Activated gamma-delta T cell (primary cell): ENCODE measurements around the gene HLA-DMA.

ENCODE experiments used
- DNase-seq: peaks from one replicate; lab custom pipeline; 2025; lab: John Stamatoyannopoulos, UW

Gene HLA-DMA

DNA sequence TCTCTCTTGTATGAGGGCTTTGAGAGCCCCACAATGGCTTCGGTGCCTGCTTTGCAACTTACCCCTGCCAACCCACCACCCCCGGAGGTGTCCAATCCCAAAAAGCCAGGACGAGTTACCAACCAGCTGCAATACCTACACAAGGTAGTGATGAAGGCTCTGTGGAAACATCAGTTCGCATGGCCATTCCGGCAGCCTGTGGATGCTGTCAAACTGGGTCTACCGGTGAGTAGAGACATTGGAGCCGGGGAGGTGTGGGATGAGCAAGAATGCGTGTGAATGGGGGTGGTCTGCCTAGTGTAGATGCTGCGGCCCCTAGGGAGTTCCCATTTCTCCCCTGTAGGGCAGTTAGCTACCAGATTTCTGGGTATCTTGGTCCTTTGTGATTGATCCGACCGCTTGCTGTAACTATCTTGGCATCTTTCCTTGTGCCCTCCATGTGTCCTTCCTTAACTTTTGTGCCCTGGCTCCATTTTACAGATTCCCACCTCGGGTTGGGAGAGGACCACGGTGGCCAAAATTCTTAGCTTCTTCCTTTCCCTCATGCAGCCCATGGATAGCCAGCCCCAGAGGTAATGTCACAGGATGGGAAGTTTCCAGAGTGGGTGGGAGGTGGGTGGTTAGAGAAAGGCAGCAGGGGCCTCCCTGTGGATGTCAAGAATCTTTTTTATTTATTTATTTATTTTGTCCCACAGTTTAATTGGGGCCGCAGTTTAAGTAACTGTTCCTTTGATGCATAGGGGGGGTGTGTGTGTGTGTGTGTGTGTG lies 21.8 kb upstream of the HLA-DMA start:
- DNase-seq, result no peak

DNA sequence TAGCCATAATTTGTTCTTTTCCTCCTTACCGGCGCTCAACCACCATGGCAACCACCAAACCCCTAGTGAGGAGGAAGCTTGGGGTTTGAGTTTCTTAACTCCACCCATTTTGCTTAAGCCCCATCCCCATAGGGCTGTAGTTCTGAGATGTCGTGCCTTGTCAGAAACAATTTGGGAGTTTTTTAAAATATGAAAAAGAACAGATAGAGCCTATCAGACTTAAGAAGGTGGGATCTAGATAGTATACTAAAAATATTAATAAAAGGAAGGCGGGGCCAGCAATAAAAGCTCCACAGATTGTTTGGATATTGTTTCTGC lies 21.1 kb upstream of the HLA-DMA start:
- DNase-seq, result no peak

DNA sequence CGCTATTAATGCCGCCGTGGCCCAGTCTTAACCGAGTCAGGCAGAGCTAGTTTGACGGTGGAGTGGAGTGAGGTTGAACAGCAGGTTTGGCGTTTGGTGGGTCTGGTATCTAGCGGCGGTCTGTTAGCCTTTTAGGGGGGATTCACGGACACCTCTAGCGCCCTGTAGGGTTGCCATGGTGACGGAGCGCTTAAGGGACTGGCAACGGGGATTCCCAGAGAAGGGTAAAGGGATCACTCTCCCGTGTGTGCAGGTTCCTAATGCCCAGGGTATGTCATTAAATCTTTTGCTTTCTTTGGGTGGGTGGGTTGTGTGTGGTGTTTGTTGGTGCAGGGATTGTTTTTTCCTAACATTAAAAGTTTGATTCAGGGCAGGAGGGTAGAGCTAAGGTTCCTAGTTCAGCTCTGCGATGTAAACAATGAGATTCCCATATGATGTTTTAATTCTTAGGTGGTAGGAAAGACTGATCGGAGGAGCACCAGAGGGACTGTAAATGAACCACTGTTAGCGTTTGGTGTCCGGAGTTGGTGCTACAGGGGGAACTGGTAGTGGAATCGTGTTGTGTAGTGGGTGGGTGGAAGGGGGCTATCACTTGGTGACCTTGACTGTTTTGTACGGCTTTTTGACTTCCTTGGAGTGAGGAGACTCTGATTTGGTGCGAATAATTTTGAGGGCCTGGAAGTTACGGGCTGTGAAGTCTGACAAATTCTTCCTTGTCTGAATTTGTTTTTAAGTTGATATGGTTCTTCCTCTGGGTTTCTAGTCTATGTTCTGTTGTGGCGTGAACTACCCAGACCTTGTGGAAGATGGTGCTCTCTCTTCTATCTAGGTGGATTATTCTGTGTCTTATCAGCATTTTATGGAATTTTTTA lies 20.5 kb upstream of the HLA-DMA start:
- DNase-seq, result no peak

DNA sequence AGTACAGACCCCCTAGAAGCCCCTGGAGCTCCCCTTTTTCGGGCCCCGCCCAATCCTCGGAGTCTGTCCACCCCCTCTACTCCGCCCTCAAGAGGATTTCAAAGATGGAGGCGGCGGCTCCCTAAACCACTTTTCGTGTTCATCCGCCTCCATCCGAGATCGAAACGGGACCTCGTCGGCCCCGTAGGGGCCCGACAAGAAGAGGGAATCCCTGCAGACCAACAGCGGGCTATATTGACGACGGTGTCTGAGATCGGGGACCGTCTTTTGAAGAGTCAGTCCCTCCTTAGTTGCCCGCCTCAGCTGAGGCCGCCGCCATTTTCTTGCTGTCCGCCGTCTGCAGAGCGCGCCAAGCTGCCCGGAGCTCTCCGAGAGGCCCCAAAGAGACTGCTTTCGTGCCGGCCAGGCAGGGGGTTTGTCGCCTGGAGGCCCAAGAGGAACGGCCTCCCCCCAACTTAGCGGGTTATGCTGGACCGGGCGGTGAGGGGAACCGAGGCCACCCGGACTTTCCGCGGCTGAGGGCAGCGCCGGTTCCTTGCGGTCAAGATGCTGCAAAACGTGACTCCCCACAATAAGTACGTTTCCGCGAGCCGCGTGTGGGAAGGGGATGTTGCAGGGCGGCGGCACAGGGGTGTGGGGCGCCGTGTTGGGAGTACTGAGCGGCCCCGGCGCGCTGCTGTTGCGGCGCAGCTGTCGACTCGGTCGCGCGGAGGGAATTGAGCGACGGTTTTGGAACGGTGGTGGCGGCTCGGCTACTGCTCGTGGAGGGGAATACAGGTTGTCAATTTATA lies 19.7 kb upstream of the HLA-DMA start:
- peak; percentile 47 for DNase-seq

DNA sequence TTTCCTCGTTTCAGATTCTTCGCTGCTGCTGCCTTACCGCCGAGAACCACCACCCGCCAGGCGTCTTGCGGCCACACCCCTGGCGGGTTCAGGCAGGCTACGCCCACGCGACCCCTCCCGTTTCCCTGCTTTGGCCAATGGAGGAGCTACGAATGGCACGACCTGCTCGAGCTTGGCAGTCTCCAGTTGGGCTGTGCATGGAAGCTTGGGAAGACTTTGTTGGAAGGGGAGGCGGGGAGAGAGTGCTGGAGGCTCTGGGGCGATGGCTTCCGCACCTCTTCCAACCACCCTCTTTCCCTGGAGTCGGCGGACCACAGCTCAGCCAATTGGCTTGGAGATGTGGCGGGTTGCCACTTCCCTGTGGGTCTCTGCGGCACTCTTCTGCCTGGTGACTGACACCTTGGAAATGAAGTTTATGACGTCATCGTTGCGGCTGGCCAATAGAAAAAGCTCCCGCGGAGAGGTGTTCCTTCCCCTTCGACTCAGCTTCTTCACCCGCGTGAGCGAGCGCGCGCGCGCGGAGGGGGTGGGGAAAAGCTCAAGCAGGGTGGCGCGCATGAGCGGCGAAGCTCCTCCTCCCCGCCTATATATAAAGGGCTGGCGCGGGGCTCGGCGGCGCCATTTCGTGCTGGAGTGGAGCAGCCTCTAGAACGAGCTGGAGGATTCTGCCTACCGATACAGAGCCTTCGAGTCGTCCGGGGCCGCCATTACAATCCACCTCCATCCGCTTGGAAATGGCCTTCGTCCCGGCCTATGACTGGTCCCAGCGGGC lies 18.9 kb upstream of the HLA-DMA start:
- peak; percentile 100 for DNase-seq

DNA sequence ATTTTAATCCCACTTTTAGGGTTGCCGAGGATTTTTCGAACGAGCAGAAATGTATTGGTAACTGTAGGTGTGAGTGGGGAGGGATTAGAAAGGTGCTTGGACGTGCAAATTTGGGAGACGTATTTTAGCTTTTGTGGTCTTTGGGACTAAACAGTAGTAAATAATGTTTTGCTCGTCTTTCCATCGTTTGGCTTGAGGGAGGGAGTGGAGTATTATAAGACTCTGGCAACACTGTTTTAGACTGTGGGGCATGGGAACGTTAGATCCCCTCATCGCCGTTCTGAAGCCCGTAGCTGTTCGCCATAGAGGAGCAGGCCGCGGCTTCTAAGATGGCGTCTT lies 18.3 kb upstream of the HLA-DMA start:
- no peak for DNase-seq

DNA sequence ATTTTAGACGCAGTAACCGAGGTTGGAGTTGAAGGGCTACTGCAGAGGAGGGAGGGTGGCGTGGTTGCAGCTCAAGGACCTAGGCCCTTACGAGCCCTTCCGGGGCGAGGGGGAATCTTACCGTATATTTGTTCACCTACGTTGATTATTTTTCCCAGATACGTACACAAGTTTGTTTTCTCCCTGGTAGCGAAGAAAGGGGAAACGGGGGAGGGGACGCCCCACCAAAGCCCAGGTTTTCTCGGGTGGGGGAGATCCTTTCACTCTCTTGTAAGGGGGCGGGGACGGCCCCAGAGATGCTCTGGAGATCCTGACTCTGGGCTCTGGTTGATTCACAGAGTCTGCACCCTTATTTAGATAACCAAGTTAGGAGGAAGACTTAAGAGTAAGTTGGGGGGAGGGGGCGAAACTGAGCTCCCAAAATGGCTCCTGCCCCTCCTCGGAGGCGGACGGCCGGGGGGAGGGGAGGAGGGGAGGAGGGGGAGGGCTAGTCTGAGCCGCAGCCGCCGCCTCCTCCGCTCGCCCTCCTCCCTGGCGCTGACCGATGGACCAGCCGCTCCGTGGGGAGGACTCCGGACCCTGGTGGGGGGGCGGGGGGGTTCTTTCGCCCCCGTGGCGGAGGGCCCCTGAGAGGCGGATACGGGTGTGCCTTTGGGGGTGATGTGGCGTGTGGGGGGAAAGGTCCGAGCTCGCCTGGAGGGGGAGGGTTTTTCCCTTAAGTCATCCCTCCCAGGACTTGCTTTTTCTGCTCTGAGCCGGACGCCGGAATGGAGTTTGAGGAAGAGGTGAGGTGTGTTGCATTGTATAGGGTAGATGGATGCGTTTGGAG lies 17.7 kb upstream of the HLA-DMA start:
- peak; percentile 34 for DNase-seq

DNA sequence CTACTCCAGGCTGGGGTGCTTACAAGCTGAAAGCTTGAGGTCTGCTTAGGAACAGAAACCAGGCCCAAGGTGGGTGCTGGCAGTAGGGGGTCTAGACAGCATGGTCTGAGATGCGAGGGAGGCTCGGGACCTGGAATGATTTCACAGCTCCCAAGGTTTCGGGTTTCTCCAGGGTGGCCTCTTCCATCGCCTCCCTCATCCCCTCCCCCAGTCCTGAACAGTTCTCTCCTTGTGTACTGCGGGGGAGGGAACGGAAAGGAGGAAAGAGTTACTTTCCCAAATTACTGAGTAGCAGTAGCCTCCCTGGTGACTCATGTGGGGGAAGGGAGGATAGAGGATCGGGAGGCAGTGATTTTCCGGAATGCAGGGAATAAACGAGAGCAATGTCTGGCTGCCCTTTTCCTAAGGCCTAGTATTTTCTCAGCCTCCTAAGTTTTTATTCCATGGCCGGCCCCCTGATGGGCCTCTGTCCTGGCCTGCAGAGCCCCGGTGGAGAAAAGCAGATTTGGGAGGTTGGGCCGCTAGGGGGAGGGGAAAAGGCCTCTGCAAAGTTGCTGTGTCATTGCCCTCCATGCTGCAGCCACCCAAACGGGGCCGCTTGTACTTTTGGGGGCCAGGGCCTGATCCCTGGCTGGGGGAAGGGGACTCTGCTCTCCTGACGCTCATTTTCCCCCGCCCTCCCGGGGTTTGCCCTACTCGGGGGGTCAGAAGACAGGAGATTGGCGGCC lies 17.0 kb upstream of the HLA-DMA start:
- no peak for DNase-seq

DNA sequence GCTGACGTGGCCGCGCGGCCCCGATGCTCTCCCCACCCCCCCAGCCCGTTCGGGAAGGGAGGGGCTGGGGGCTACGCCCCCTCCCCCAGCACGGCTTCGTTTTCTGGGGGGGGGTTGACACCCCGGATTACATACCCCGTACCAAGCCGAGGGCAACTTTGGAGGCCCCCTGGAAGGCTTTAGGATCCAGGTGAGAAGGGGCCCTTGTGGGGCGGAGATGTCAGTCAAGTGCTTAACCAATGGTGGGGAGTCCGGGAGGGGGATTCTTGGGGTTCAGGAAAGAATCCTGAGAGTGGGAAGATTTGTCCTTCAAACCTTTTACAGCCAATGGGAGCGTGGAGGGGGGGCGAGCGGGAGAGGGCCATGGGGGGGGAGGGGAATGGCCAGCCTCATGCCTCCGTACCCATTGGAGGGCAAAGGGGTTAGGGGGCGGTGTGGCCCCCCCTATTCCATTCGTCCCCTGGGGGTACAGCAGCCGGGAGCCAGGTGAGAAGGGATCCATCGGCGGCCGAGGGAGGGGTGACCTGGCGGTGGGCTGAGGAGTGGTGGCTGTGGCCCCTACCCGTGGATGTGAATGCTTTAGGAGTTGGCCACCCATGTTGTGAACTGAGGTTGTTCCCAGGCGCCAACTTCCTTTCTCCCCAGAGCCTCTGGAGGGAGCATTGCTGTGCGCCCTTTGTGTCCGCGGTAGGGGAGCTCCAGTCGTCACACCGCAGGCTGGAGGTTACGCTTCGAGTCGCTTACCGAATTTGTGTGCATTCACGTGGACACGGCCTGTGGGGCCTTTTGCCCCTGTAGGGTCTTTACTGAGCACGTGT lies 16.2 kb upstream of the HLA-DMA start:
- no peak for DNase-seq

DNA sequence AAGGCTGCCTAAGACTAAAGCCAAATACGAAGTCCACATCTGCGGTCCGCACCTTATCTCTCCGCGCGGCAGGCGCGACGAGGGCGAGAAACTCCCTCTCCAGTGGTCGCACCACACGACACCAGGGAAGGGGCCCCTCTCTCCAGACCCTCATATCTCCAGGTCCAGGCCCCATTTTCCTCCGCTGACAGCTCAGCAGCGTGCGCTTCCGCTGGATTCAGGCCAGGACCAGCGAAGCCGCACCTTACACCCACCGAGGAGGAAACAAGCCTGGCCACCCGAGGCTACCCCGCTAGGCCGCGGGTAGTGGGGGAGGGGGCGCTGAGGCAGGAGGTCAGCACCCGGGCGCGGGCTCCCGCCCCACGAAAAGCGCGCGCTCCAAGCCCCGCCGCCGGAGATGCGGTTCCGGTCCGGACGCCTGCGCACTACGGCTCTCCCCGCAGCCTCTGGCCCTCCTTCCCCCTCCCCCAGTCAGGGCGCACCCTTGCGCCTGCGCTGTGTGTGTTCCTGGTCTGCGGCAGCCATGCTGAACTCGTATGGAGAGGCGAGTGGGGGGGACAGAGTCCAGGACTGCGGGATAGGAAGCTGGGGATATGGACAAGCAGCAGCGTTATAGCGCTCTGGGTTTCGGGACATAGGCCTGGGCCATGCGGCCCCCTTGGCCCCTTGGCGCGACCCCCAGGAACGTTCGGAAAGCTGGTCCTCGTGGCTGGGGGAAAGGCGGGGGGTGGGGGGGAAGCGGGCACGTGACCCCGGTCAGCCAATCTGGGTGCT lies 15.4 kb upstream of the HLA-DMA start, which contains the start of gene BRD2:
BRD2 (plus strand) TSS at position 502 of the 774 bp plus-strand sequence. CDS start 4,305 bp downstream, outside the sequence.
- DNase-seq, result peak; percentile 96

DNA sequence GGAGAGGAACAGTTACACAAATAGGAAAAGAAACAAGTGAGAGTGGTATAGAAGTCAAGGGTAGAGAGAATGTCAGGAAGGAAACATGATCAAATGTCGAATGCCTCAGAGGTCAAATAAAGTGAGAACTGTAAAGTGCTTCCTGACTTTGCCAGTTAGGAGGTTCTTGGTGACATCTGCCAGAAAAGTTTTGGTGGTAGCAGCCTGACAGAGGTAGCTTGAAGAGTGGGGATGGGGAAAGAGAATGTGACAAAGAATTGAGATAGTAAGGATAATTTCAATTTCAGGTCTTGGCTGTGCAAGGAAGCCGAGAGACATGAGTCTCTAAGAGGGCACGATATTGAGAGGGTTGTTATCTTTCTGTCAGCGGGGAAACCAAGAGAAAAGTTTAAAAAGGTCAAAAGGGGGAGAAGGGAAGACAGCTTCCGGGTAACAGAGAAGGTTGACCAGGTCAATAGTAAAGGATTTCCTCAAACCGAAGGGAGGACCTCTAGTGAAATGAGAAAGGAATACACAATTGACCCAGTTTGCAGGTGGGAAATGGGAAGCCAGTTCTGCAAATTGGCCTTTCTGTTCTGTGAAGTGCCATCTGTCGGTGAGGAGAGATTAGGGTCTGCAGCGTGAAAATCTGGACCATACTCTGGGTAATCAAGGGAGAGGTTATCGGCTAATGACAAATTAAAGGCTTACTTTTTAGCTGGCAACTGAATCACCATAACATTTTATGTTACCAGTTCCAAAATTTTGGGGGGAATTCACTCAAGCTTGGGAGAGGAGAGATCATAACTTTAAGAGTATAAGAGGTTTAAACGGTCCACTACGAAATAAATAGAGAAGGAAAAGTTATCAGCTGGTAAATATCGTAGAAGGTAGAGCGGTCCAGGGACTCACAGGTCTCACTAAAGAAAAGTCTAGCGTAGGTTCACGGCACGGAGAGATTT lies 14.5 kb upstream of the HLA-DMA start:
- no peak for DNase-seq

DNA sequence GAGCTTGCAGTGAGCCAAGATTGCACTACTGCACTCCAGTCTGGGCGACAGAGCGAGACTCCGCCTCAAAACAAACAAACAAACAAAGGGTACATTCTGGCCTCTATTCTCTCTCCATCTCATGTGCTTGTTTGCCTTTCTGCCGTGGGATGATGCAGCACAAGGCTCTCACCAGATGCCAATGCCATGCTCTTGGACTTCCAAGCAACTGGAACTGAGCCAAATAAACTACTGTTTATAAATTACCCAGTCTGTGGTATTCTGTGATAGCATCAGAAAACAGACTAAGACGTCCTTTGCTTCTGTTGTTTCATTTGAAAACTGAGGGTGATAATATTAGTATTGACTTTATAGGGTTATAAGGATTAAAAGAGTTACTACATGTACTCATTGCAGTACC lies 11.9 kb upstream of the HLA-DMA start:
- DNase-seq, result no peak

DNA sequence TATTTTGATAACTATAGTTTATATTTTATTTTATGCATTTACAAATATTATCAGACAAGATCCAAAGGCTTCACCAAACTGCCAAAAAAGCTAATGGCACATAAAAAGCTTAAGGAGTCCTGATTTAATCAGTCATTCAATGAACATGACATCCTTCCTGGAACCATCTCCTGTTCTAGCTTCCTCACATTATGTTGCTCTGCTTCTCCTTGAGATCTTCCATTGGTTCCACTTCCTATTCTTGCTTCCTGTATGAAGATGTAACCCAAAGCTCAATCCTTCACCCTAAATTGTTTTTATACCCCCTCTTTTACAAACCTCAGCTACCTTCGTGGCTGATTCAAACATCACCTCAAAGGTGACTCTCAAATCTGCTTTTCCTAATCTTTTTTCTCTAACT lies 11.0 kb upstream of the HLA-DMA start:
- DNase-seq, result no peak

DNA sequence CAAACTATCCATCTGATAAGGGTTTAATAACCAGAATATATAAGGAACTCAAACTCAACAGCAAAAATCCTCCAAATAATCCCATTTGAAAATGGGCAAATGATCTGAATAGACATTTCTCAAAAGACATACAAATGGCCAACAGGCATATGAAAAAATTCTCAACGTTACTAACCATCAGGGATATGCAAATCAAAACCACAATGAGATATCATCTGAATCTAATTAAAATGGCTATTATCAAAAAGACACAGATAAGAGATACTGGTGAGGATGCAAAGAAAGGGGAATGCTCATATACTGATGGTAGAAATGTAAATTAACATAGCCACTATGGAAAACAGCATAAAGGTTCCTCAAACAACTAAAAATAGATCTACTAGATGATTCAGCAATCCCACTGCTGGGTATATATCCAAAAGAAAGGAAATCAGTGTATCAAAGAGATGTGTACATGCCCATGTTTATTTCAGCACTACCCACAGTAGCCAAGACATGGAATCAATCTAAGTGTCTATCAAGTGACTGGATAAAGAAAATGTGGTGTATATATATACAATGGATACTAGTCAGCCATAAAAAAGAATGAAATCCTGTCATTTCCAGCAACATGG lies 9.4 kb upstream of the HLA-DMA start:
- no peak for DNase-seq

DNA sequence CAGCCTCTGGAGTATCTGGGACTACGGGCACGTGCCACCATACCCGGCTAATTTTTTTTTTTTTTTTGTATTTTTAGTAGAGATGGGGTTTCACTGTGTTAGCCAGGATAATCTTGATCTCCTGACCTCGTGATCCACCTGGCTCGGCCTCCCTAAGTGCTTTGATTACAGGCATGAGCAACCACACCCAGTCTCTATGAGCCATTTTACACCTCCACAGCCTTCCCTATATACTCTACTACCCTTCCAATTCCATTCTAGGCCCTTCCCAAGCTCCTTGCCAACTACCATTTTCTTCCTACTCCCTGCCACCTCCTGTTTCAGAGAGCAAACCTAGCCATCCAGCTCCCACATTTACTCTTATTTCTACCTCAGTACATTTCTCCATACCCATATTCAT lies 7.7 kb upstream of the HLA-DMA start:
- no peak for DNase-seq

DNA sequence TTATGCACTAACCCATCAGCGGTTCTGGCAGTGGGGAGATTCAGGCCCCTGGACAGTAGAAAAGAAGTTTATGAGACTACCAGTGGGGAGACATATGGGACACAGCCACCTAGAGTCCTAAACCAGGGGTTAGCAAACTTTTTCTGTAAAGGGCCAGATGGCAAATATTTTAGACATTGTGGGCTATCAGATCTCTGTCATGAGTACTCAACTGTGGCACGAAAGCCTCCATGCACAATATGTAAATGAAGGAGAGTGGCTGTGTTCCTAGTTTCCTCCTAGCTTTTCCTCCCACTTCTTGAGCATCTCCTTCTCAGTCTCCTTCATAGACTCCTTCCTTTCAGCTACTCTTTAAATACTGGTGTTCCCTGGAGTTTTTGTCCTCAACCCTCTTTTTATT lies 3.3 kb upstream of the HLA-DMA start:
- DNase-seq, result no peak
